Type B pancreatic cell (in vitro differentiated cells): Measurements from ENCODE around the gene MAPKBP1. TPM values are rescaled to one million over a fixed set of nuclear protein-coding genes. Genes with fewer than 3 reads are reported as not detected.

Source experiments
- DNase-seq: peaks from one replicate; pipeline ENCODE4 v3.0.0; 2021; ENCODE audit warnings: mixed read lengths; ENCODE audit not compliant: unreplicated experiment; ENCODE audit errors: extremely low spot score
- H3K27ac Mint-ChIP-seq: 2 replicates; pipeline ENCODE4 v1.8.0; 2021; ENCODE audit warnings: mild to moderate bottlenecking, mixed read lengths
- H3K27me3 Mint-ChIP-seq: 2 replicates; pipeline ENCODE4 v1.8.0; 2021; ENCODE audit warnings: mixed read lengths
- H3K36me3 Mint-ChIP-seq: 2 replicates; pipeline ENCODE4 v1.8.0; 2021; ENCODE audit warnings: mixed read lengths
- H3K4me1 Mint-ChIP-seq: one replicate; pipeline ENCODE4 v1.8.0; 2021; ENCODE audit warnings: mixed read lengths; ENCODE audit not compliant: unreplicated experiment
- H3K4me3 Mint-ChIP-seq: 2 replicates; pipeline ENCODE4 v1.8.0; 2021; ENCODE audit warnings: mild to moderate bottlenecking, mixed read lengths
- H3K9me3 Mint-ChIP-seq: 2 replicates; pipeline ENCODE4 v1.8.0; 2021; ENCODE audit warnings: mixed read lengths
- total RNA-seq: library from RNA; stranded (reverse); gene quantifications from 2 replicates; pipeline ENCODE4 v1.2.1, GENCODE V29; 2021; ENCODE audit warnings: low replicate concordance
- TF ChIP-seq, protein P1 (sequence below): fragments of 200-600 bp; sonication (generic); conservative IDR thresholded peaks from 2 replicates; pipeline ENCODE4 v1.5.0; 2021; ENCODE audit warnings: antibody characterized with exemption, mild to moderate bottlenecking

MAPKBP1 gene
- total RNA-seq, 1 donor from 2014 or later = 34.8 TPM

DNA sequence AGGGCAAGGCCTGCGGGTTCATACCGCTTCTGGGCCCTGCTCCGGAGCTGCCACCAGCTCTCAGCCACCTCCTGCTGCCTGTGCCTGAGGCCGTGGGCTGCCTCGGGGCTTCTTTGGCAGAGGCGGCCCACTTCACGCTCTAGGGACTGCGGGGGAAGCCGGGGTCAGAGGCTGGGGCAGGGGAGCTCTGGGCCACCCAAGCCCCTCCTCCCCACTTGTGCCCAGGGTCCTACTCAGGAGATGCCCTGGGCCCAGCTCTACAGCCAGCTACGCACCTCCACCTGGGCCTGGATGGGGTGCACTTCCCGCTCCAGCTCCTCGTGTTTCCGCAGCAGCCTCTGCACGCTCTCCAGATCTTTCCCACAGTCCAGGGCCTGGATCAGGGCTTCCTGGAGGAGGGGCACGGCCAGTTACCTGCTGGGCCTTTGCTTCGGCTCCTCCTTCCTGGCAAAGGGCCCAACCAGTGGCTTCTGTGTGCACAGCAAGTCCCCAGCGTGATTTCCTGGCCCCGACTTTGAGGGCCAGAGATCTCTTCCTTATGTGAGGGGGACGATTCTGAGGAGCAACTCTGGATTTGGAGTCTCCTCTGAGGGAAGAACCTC, 88.3 kb downstream of the MAPKBP1 start:
- no peaks in the 10 kb centered on the region for H3K36me3 Mint-ChIP-seq
- H3K9me3 Mint-ChIP-seq = no peaks in the 10 kb centered on the region
- TF ChIP-seq, protein P1, sequence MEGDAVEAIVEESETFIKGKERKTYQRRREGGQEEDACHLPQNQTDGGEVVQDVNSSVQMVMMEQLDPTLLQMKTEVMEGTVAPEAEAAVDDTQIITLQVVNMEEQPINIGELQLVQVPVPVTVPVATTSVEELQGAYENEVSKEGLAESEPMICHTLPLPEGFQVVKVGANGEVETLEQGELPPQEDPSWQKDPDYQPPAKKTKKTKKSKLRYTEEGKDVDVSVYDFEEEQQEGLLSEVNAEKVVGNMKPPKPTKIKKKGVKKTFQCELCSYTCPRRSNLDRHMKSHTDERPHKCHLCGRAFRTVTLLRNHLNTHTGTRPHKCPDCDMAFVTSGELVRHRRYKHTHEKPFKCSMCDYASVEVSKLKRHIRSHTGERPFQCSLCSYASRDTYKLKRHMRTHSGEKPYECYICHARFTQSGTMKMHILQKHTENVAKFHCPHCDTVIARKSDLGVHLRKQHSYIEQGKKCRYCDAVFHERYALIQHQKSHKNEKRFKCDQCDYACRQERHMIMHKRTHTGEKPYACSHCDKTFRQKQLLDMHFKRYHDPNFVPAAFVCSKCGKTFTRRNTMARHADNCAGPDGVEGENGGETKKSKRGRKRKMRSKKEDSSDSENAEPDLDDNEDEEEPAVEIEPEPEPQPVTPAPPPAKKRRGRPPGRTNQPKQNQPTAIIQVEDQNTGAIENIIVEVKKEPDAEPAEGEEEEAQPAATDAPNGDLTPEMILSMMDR = no peak
- DNase-seq = no peak
- no peaks in the 10 kb centered on the region for H3K27me3 Mint-ChIP-seq
- peaks cover 10% of the 10 kb centered on the region for H3K4me1 Mint-ChIP-seq
- H3K4me3 Mint-ChIP-seq = no peak overlapping the region
- H3K27ac Mint-ChIP-seq = no peak overlapping the region

DNA sequence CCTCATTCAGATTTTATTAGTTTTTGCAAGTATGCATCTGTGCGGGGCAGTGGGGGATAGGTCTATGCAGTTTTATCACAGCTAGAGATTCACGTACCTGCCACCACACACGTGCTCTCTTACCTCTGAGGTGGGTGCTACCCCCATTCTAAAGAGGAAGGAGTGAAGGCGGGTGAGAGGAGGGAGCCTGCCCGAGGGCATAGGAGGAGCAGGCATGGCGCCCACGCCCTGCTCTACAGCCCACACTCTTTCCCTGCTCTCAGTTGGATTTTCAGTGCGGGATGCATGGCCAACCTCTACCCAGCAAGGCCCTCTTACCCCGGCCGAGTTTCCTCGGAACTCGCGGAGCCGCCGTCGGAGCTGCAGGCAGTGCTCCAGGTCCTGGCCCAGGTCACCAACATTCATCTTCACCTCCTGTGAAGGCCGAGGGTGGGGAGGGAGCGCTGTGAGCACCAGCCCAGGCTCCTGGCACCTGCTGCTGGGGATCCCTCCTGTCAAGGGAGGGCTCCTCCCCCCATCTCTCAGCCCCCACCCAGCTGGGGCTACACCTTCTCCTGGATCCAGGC, 91.3 kb downstream of the MAPKBP1 start:
- H3K4me1 Mint-ChIP-seq = peaks cover 16% of the 10 kb centered on the region
- no peak overlapping the region for H3K27ac Mint-ChIP-seq
- no peaks in the 10 kb centered on the region for H3K9me3 Mint-ChIP-seq
- no peak for DNase-seq
- peaks cover 3% of the 10 kb centered on the region for H3K36me3 Mint-ChIP-seq
- H3K4me3 Mint-ChIP-seq = no peak overlapping the region
- H3K27me3 Mint-ChIP-seq = no peaks in the 10 kb centered on the region
- TF ChIP-seq, protein P1 = no peak

DNA sequence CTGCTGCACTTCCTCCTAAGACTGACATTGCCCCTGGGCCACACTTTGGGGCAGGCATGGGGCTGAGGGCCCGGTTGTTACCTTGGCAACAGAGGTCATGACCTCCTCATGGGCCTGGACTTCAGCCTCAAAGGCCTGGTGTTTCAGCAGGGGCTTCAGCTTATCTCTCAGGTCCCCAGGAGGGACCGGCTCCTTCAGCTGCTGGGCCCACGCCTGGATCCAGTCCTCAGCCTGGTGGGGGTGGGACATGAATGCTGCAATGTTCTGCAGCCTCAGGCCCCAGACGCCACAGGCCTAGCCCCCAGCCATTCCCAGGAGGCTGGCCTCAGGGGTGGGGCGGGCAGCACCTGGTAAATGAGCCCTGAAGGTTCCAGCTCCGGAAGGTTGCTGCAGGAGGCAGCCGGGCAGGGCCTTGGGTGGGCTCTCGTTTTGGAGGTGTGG, 92.0 kb downstream of the MAPKBP1 start:
- H3K9me3 Mint-ChIP-seq = no peaks in the 10 kb centered on the region
- H3K27me3 Mint-ChIP-seq = no peaks in the 10 kb centered on the region
- no peak overlapping the region for H3K27ac Mint-ChIP-seq
- TF ChIP-seq, protein P1 = no peak
- DNase-seq = no peak
- peaks cover 19% of the 10 kb centered on the region for H3K4me1 Mint-ChIP-seq
- peaks cover 3% of the 10 kb centered on the region for H3K36me3 Mint-ChIP-seq
- H3K4me3 Mint-ChIP-seq = no peak overlapping the region

GRCh38 chr15:41866872-41867579, 92.7 kb downstream of the MAPKBP1 start:
- no peaks in the 10 kb centered on the region for H3K27me3 Mint-ChIP-seq
- peaks cover 3% of the 10 kb centered on the region for H3K36me3 Mint-ChIP-seq
- no peak overlapping the region for H3K27ac Mint-ChIP-seq
- H3K4me3 Mint-ChIP-seq = no peak overlapping the region
- TF ChIP-seq, protein P1 = no peak
- H3K4me1 Mint-ChIP-seq = peaks cover 19% of the 10 kb centered on the region
- no peaks in the 10 kb centered on the region for H3K9me3 Mint-ChIP-seq
- DNase-seq = no peak

GRCh38 chr15:41868321-41868720, 94.0 kb downstream of the MAPKBP1 start:
- TF ChIP-seq, protein P1 = no peak
- Mint-ChIP-seq H3K27ac (no peak overlapping the region), H3K27me3 (no peaks in the 10 kb centered on the region), H3K36me3 (peaks cover 8% of the 10 kb centered on the region), H3K4me3 (no peak overlapping the region), H3K9me3 (no peaks in the 10 kb centered on the region), H3K4me1 (peaks cover 14% of the 10 kb centered on the region)
- DNase-seq = no peak
